ENCODE data around the gene PDCD10. TPM values are rescaled to one million over a fixed set of nuclear protein-coding genes. Genes with fewer than 3 reads are reported as not detected.

Gene PDCD10
- total and polyA plus RNA-seq, 5 experiments from 2014 or later, result 46.2 to 84.8 (median 62.1) TPM

DNA sequence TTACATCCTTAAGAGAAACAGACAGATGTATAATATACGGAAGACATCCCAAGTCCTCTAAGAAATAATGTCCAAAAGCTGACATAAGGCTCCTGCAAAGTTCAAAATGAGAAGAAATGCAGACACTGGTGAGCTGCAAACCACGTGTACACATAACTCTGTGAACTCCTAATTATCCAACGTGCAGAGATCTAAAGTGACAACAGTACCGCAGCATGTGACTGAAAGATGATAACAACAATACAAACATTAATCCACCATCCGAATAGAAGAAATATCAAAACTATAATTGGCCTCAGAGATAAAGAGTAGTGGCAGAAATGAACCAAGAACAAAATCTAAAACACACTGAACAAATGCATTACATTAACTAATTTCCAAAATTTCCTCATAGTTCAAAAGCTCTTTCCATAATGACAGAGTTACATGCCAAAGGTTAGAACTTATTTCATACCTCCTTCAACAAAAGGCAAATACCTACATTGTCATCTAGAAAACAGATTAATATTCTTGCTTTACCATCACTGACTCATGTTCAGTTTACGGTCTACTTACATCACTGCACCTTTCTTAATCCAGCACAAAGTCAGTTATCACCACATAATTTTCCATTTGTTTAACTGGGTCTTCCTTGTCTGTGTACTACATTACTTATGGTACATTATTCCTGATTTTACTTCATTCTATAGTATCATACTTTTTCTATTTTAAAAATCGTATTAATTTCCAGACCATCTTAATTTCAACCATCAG is 2.2 kb downstream of the PDCD10 start:
- Mint-ChIP-seq H3K4me3 (peak overlapping the region in 7 of 10 donors; percentile 4 to 44 (median 26)), H3K36me3 (peaks cover 0 to 4% (median 0%) of the 10 kb centered on the region in 3 donors), H3K9me3 (no peaks in the 10 kb centered on the region), H3K4me1 (peaks cover 25 to 55% (median 34%) of the 10 kb centered on the region in 4 donors), H3K27me3 (no peaks in the 10 kb centered on the region), H3K27ac (peak overlapping the region in 4 of 10 donors; percentile 1 to 15 (median 8))
- POLR2A ChIA-PET, result no interaction called here
- no peak for DNase-seq
- no peak for ATAC-seq

DNA sequence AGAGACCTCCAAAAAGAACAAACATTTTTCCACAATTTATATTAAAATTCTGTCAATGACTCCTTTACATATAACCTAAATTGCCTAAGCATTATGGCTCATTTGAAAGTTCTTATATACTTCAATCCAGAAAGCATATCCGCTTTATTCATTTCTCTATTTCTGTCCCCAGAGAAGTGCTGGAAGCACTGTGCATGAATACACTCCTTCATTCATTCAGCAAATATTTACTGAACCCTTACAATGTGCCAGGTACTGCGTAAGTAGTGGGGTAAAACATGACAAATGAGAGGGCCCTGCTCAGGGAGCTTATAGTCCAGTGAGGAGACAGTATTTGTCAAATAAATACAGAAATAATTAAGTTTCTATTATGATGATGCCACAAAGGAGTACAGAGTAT is 3.3 kb downstream of the PDCD10 start:
- Mint-ChIP-seq H3K36me3 (peaks cover 0 to 4% (median 0%) of the 10 kb centered on the region in 3 donors), H3K27ac (peak overlapping the region in 1 of 10 donors; percentile 74), H3K4me3 (peak overlapping the region in 5 of 10 donors; percentile 4 to 71 (median 12)), H3K27me3 (no peaks in the 10 kb centered on the region), H3K9me3 (no peaks in the 10 kb centered on the region), H3K4me1 (peaks cover 23 to 62% (median 44%) of the 10 kb centered on the region in 4 donors)
- POLR2A ChIA-PET, result no interaction called here
- ATAC-seq (no peak), DNase-seq (no peak)

DNA sequence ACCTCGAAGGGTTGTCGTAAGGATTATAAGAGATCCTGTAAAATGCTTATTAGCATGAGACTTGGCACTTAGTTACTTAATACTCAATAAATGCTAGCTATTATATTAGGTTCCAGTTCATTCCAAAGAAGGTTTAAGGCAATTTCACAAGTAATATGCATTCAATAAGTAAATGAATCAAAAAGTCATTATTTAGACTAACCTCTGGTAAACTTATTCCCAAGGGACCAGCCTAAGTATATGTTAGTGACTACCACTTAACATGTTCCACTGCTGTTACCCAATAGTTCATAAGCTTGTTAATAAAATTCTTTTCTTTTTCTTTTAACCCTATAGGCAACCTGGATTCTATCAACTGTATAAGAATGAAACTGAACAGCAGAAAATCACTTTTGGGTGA is 5.1 kb downstream of the PDCD10 start:
- H3K4me1 Mint-ChIP-seq, result peaks cover 24 to 74% (median 56%) of the 10 kb centered on the region in 4 donors
- POLR2A ChIA-PET, result no interaction called here
- peak overlapping the region in 1 of 10 donors; percentile 8 for H3K4me3 Mint-ChIP-seq
- no peaks in the 10 kb centered on the region for H3K27me3 Mint-ChIP-seq
- DNase-seq, result no peak
- H3K27ac Mint-ChIP-seq, result peak overlapping the region in 2 of 10 donors; percentile 24 to 43
- peaks cover 0 to 8% (median 2%) of the 10 kb centered on the region in 3 donors for H3K36me3 Mint-ChIP-seq
- H3K9me3 Mint-ChIP-seq, result no peaks in the 10 kb centered on the region
- ATAC-seq, result no peak

DNA sequence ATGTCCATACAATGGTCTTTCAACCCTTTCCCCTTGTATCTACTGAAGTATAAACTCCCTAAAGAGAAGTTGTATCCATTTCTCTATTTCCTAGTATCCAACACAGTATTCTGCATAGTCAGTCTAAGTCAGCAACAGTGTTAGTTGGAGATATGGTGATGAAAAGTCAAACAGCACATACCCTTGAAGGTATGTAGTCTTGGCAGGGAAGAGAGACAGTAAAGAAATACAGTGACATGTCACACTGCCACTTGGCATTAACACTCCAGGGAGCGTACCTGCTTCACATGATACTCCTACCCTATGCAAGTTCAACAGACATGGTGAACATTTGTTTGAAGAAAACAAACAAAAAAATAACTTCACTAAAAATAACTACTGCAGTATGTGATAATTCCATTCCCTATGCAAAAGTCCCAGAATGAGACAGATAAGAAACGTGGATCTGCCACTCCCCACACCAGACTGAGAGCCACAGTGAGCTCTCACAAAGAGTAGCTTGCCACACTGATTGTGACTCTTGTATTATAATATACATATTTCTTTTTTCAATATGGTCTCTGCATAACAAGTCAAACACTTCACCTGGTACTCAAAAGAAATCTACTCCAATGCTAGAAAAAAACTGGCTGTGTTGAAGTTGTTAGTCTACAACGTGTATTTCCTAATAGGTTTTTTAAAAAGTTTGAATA is 5.9 kb downstream of the PDCD10 start:
- ATAC-seq, result no peak
- Mint-ChIP-seq H3K9me3 (no peaks in the 10 kb centered on the region), H3K27me3 (no peaks in the 10 kb centered on the region), H3K36me3 (peaks cover 0 to 16% (median 2%) of the 10 kb centered on the region in 3 donors), H3K4me1 (peaks cover 31 to 82% (median 64%) of the 10 kb centered on the region in 4 donors), H3K27ac (peak overlapping the region in 1 of 10 donors; percentile 24), H3K4me3 (peak overlapping the region in 1 of 10 donors; percentile 23)
- POLR2A ChIA-PET, result no interaction called here
- DNase-seq, result no peak

DNA sequence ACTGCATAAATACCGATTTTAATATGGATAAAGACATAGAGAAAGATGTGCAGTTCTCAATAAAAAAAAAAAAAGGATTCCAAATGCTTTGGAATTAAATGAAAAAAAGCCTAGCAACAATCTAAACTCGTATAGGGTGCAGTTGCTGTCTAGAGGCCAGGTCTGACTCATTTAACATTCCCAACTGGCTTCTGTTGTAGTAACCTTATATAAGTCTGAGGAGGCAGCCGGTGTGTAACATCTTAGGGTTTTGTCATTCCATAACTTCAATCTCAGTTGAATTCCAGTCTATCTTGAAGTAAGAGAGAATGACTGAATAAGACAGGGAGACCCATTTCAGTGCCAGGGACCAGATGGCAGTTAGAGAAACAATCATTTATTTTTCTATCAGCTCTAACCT is 6.5 kb downstream of the PDCD10 start:
- Mint-ChIP-seq H3K9me3 (no peaks in the 10 kb centered on the region), H3K4me1 (peaks cover 32 to 81% (median 70%) of the 10 kb centered on the region in 4 donors), H3K27me3 (no peaks in the 10 kb centered on the region), H3K27ac (no peak overlapping the region), H3K36me3 (peaks cover 0 to 21% (median 2%) of the 10 kb centered on the region in 3 donors), H3K4me3 (no peak overlapping the region)
- ATAC-seq (no peak), DNase-seq (no peak)
- POLR2A ChIA-PET, result no interaction called here

DNA sequence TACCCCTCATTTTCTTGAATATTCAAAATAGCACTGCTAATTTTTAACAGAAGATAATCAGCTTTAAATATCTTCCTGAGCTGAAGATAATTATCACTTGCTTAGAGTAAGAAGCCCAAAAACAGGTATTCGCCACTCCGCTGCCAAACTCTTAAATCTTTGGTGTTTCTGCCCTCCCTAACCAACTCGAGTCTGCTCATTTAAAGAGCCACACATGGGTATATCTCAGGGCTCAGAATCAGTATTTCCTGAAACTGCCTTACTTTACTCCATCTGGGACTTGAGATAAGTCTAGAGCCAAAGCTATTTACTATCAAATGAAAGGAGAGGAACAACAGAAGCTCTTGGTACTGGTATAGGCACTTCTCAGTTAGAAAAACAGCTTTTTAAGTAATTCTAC is 10.8 kb downstream of the PDCD10 start:
- peaks cover 41 to 77% (median 76%) of the 10 kb centered on the region in 4 donors for H3K4me1 Mint-ChIP-seq

DNA sequence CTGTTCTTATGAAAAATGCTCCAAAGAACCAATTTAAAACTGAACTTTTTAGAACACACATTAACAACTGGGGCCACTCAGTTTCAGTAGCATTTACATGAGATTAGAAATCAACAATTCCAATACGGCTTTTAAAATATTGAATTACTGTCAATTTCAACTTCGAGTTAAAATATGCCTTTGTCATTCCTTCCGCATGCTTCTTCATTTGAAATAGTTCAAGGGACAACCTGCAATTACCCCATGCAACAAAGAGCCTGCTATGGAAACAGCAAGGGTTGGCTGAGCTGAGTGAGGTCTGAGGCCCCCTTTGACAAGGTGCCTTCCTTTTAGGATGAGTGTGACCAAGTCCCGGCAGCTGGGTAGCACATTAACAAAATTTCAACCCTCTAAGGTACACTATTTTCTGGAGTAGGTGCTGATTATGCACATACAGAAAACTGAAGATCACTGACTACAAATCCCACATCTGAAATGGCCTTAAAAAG is 11.6 kb downstream of the PDCD10 start:
- H3K36me3 Mint-ChIP-seq, result peaks cover 17 to 55% (median 27%) of the 10 kb centered on the region in 3 donors

More for the DNA sequence above, 10.8 kb downstream of the PDCD10 start:
- Mint-ChIP-seq H3K4me3 (peak overlapping the region in 1 of 10 donors; percentile 26), H3K36me3 (peaks cover 9 to 47% (median 19%) of the 10 kb centered on the region in 3 donors), H3K27me3 (no peaks in the 10 kb centered on the region), H3K27ac (peak overlapping the region in 3 of 10 donors; percentile 27 to 78 (median 53)), H3K9me3 (no peaks in the 10 kb centered on the region)
- no peak for ATAC-seq
- POLR2A ChIA-PET, result no interaction called here
- DNase-seq, result no peak

DNA sequence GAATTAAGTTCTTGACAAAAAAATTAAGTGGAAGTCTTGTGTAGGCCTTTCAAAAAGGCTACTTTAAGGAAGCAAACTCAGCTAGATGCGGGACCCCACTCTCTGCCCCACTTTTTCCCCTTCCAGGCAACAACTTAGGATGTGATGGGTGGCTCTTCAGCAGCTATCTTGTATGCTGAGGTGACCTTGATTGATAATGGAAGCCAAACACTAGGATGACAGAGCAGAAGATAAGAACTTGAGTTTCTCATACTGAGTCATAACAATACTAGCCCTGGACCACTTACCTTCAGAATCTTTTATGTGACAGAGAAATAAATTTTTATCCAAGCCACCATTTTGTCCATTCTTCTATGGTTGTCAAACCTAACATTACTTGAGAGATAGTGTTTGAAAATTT is 16.1 kb downstream of the PDCD10 start:
- Mint-ChIP-seq H3K36me3 (peaks cover 22 to 76% (median 49%) of the 10 kb centered on the region in 3 donors), H3K9me3 (no peaks in the 10 kb centered on the region), H3K27ac (no peak overlapping the region), H3K4me1 (peaks cover 43 to 66% (median 59%) of the 10 kb centered on the region in 4 donors), H3K4me3 (no peak overlapping the region), H3K27me3 (no peaks in the 10 kb centered on the region)
- POLR2A ChIA-PET, result no interaction called here
- DNase-seq (no peak), ATAC-seq (no peak)

More for the DNA sequence above, 11.6 kb downstream of the PDCD10 start:
- no peaks in the 10 kb centered on the region for H3K27me3 Mint-ChIP-seq
- peak overlapping the region in 6 of 10 donors; percentile 36 to 76 (median 52) for H3K27ac Mint-ChIP-seq
- POLR2A ChIA-PET, result no interaction called here
- no peaks in the 10 kb centered on the region for H3K9me3 Mint-ChIP-seq
- no peak for DNase-seq
- no peak for ATAC-seq
- H3K4me1 Mint-ChIP-seq, result peaks cover 35 to 69% (median 69%) of the 10 kb centered on the region in 4 donors
- H3K4me3 Mint-ChIP-seq, result no peak overlapping the region

DNA sequence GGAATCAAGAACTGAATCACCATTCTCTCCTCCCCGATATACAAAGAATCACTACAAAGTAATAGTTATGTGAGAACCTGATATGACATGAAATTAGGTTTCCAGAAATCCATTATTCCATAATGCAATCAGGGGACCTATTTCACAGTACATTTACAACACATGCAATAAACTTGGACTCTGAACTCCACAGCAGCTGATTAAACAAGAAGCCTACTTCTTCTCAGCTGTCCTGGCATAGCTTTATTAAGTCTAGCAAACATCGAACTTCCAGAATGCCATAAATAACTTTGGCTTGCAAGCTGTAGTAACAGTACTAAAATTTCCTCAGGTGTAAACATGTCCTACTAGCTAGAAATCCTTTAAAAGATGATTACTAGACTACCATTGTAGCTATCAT is 17.8 kb downstream of the PDCD10 start:
- Mint-ChIP-seq H3K4me3 (no peak overlapping the region), H3K27ac (peak overlapping the region in 1 of 10 donors; percentile 40), H3K4me1 (peaks cover 49 to 67% (median 62%) of the 10 kb centered on the region in 4 donors), H3K27me3 (no peaks in the 10 kb centered on the region), H3K9me3 (no peaks in the 10 kb centered on the region), H3K36me3 (peaks cover 22 to 80% (median 49%) of the 10 kb centered on the region in 3 donors)
- ATAC-seq, result no peak
- DNase-seq, result no peak
- POLR2A ChIA-PET, result no interaction called here

DNA sequence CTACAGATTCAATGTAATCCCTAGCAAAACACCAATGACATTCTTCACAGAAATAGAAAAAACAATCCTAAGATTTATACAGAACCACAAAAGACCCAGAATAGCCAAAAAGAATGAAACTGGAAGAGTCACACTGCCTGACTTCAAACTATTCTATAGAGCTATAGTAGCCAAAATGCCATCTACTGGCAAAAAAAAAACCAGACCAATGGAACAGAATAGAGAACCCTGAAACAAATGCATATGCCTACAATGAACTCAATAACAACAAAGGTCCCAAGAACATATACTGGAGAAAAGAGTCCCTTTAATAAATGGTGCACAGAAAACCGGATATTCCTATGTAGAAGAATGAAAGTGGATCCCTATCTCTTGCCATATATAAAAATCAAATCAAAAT is 19.8 kb downstream of the PDCD10 start:
- DNase-seq, result no peak
- H3K27me3 Mint-ChIP-seq, result no peaks in the 10 kb centered on the region
- H3K36me3 Mint-ChIP-seq, result peaks cover 20 to 85% (median 48%) of the 10 kb centered on the region in 3 donors
- H3K4me1 Mint-ChIP-seq, result peaks cover 46 to 76% (median 66%) of the 10 kb centered on the region in 4 donors
- peak overlapping the region in 5 of 10 donors; percentile 15 to 54 (median 30) for H3K27ac Mint-ChIP-seq
- H3K9me3 Mint-ChIP-seq, result no peaks in the 10 kb centered on the region
- no peak overlapping the region for H3K4me3 Mint-ChIP-seq
- POLR2A ChIA-PET, result no interaction called here
- no peak for ATAC-seq

DNA sequence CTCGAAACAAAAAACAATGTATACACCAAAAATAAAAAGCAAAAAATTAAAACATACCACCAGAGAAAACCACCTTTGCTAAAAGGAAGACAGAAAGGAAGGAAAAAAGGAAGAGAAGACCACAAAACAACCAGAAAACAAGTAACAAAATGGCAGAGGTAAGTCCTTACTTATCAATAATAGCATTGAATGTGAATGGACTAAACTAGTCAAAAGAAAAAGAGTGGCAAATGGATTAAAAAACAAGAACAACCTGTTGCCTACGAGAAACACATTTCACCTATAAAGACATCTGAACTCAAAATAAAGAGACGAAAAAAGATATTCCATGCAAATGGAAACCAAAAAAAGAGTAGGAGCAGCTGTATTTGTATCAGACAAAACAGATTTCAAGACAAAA is 22.2 kb downstream of the PDCD10 start:
- peak overlapping the region in 2 of 10 donors; percentile 12 to 27 for H3K4me3 Mint-ChIP-seq
- H3K27ac Mint-ChIP-seq, result peak overlapping the region in 6 of 10 donors; percentile 1 to 73 (median 26)
- no peak for ATAC-seq
- peaks cover 45 to 79% (median 71%) of the 10 kb centered on the region in 4 donors for H3K4me1 Mint-ChIP-seq
- POLR2A ChIA-PET, result no interaction called here
- H3K36me3 Mint-ChIP-seq, result peaks cover 0 to 88% (median 32%) of the 10 kb centered on the region in 3 donors
- H3K27me3 Mint-ChIP-seq, result no peaks in the 10 kb centered on the region
- no peaks in the 10 kb centered on the region for H3K9me3 Mint-ChIP-seq
- no peak for DNase-seq

DNA sequence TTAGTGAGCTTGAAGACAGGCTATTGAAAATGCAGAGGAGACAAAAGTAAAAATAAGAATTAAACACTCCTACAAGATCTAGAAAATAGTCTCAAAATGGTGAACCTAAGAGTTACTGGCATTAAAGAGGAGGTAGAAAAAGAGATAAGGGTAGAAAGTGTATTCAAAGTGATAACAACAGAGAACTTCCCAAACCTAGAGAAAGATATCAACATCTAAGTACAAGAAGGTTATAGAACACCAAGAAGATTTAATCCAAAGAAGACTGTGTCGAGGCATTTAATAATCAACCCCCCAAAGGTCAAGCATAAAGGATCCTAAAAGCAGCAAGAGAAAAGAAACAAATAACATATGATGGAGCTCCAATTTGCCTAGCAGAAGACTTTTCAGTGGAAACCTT is 23.3 kb downstream of the PDCD10 start:
- no peaks in the 10 kb centered on the region for H3K9me3 Mint-ChIP-seq
- DNase-seq (no peak), ATAC-seq (no peak)
- no peak overlapping the region for H3K4me3 Mint-ChIP-seq
- peaks cover 0 to 89% (median 31%) of the 10 kb centered on the region in 3 donors for H3K36me3 Mint-ChIP-seq
- H3K27me3 Mint-ChIP-seq, result no peaks in the 10 kb centered on the region
- peak overlapping the region in 4 of 10 donors; percentile 2 to 59 (median 20) for H3K27ac Mint-ChIP-seq
- POLR2A ChIA-PET, result no interaction called here
- H3K4me1 Mint-ChIP-seq, result peaks cover 47 to 83% (median 73%) of the 10 kb centered on the region in 4 donors

DNA sequence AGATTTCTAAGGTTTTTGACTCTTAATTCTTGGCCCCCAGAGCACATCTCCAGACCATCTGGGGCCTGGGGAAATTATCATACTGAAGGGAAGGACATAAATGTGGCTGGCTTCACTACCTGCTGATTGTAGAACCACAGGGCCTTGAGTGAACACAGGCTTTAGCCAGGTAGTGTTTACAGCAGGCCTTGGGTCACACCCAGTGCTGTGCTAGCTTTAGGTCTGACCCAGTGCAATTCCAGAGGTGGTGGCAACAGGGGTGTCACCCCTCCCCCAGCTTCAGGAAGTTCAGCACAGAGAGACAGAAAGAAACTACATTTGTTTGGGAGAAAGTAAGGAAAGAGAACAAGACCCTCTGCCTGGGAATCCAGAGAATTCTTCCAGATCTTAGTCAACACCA is 24.1 kb downstream of the PDCD10 start:
- DNase-seq (no peak), ATAC-seq (no peak)
- POLR2A ChIA-PET, result no interaction called here
- Mint-ChIP-seq H3K27ac (peak overlapping the region in 6 of 10 donors; percentile 14 to 59 (median 24)), H3K4me3 (no peak overlapping the region), H3K4me1 (peaks cover 46 to 84% (median 72%) of the 10 kb centered on the region in 4 donors), H3K27me3 (no peaks in the 10 kb centered on the region), H3K9me3 (no peaks in the 10 kb centered on the region), H3K36me3 (peaks cover 0 to 89% (median 25%) of the 10 kb centered on the region in 3 donors)

Measured in naive thymus-derived CD8-positive, alpha-beta T cell (primary cell).